CD4-positive, alpha-beta T cell treated with Interleukin-6 for 4 hours (primary cell): ENCODE data around the gene UBE2Z.
A peak's percentile ranks its signal among the peaks of the same experiment; 100 is the strongest.
"Not testable (repeated sequence)": the region's sequence is repeated elsewhere in the genome, so short reads cannot be mapped to it uniquely, and the experiment has no call there.

ENCODE experiments used
- DNase-seq: peaks from one replicate; pipeline ENCODE4 v3.0.0-alpha.2; 2020; ENCODE audit warnings: mixed read lengths

Gene UBE2Z

DNA sequence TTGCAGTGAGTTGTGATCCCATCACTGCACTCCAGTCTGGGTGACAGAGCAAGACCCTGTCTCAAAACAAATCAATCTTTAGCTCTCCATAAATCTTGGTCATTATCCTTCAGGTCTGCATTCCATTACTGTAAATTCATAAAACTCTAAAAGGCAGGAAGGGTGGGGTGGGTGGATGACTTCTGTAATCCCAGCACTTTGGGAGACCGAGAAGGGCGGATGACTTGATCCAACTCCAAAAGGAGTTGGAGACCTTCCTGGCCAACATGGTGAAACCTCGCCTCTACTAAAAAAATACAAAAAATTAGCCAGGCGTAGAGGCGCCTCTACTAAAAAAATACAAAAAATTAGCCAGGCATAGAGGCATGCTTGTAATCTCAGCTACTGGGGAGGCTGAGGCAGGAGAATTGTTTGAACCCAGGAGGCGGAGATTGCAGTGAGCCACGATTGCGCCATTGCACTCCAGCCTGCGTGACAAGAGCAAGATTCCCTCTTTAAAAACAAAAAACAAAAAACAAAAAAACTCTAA is 2.2 kb upstream of the UBE2Z start:
- DNase-seq: no peak

DNA sequence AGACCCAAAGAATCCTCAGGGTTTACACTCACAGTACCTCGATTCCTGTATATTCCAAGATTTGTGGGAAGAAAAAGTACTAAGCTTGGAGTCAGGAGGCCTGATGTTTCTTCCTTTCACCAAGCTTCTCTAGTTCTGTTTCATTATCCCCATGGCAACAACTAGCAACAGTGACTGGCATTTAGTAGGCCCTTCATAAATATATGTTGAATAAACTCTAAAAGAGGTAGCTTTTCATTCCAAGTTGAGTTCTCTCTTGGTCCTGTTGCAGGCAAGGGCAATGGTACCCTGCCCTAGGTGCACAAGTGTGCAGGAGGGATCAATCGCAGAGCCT is 527 bp upstream of the UBE2Z start:
- DNase-seq: no peak

- peak; percentile 93 for DNase-seq
These were observed 717 bp downstream of the UBE2Z start for GRCh38 chr17:48908853-48909394.

GRCh38 chr17:48909783-48910182 is 1.6 kb downstream of the UBE2Z start:
- DNase-seq: no peak

DNA sequence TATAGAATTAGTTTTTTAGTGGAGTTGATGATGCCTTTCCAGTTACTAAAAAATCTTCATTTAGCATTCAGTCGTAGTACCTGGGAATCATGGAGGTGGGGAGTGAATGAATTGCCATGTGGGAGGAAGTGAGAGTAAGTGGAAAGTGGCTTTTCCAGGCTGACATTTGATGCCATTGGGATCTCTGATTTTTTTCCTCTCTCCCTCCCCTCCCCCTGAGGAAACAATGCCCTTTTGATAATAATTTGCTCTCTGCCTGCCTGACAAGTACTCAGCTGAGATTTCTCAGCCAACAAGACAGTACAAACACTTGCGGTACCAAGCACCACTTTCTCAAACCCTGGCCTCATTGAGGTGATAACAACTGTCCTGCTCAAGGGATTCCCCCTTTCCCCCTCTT is 2.2 kb downstream of the UBE2Z start:
- no peak for DNase-seq

DNA sequence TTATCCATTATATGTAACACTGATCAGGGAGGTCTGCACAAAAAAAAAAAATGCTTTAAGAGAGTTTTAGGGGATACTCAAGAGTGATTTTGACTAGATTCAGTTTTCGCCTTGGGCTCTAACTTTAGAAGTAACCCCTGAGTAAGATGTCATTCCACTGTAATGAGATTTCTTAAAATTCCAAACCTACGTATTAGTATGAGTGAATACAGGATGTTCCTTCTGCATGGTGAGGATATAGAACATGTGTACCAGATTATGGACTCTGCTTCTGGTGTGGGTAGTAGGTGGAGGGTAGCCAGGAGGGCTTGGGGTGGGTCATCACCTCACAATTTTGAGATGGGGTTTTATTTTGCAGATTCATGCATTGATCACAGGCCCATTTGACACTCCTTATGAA is 4.3 kb downstream of the UBE2Z start:
- no peak for DNase-seq

- peak; percentile 24 for DNase-seq
These were observed 7.5 kb downstream of the UBE2Z start for GRCh38 chr17:48915459-48916282.

- no peak for DNase-seq
These were observed 17.2 kb downstream of the UBE2Z start for GRCh38 chr17:48925251-48925990.

- DNase-seq: no peak
These were observed 17.8 kb downstream of the UBE2Z start for GRCh38 chr17:48925991-48926342.

GRCh38 chr17:48927978-48928745 is 20.0 kb downstream of the UBE2Z start:
- no peak for DNase-seq

GRCh38 chr17:48928876-48929811 is 20.9 kb downstream of the UBE2Z start:
- no peak for DNase-seq

GRCh38 chr17:48929812-48930165 is 21.6 kb downstream of the UBE2Z start:
- no peak for DNase-seq

- DNase-seq: no peak
These were observed 22.2 kb downstream of the UBE2Z start for GRCh38 chr17:48930435-48930873.

DNA sequence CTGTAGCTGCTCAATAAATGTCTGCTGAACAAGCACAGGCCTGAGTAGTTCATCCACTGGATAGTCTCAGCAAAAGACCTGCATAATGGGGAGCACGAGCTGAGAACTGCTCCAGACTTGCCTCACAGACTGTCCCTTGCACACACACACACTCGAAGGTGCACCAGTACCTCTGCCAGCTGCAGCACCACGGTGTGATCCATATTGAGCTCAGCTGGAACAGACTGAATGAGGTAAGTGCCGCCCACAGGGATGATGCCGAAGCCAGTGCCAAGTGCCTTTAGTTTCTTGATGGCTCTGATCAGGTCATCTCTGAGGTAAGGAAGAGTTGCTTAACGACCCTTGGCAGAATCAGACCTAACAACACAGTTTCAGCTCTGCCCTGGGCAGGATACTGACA is 24.8 kb downstream of the UBE2Z start:
- DNase-seq: no peak

DNA sequence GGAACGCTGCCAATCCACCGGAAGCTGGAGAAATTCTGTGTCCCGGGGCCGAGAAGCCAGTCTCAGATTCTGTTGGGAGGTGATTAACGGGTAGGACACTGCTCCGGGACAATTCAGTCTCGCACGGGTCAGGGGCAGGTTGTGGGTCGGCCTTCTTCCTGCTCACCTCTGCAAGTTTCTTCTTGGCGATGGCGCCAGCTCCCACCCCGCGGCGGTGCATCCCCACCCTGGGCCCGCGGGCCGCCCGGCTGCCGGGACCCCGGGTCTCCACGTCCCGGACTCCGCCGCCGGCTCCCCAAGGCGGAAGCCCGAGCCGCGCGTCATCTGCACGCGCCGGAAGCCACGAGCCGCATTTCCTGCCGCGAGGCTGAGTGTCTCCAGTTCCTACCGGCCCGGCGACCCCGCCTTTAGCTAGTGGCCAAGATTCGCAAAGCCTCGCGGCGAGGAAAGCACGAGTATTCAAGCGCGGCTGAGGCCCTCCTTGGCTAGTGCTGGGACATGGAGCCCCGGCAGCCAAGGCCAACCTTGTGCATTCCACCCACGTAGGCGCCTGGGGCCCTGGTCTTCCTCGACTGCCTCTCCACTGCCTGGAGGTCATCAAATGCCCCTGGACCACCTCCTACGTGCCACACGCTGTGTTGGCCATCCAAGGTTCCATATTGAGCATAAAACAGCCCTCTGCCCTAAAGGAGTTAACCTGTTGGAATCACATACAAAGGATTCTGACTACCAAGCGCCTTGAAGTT is 36.5 kb downstream of the UBE2Z start, which contains the start of gene SNF8:
TSS of gene SNF8 (minus strand) at position 328 of the 746 bp plus-strand sequence. CDS start at position 220, 108 bp downstream.
- peak; percentile 91 for DNase-seq

GRCh38 chr17:48945261-48945651 is 37.0 kb downstream of the UBE2Z start:
- DNase-seq: not testable (repeated sequence)

DNA sequence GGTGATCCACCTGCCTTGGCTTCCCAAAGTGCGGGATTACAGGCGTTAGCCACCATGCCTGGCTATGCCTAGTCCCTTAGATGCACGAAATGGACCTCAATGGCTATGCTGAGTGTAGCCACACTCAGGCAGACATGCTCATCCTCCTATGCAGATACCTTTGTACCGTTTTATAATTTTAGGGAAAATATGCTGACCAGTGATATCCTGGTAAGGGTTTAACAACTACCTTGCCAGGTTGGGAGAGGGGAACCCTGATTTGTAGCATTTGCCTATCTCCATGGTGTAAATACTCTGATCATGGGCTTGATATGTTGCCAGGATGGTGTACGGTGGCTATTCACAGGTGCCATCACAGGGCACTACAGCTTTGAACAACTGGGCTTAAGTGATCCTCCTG is 43.4 kb downstream of the UBE2Z start:
- DNase-seq: no peak

GRCh38 chr17:48952904-48953303 is 44.7 kb downstream of the UBE2Z start:
- no peak for DNase-seq

DNA sequence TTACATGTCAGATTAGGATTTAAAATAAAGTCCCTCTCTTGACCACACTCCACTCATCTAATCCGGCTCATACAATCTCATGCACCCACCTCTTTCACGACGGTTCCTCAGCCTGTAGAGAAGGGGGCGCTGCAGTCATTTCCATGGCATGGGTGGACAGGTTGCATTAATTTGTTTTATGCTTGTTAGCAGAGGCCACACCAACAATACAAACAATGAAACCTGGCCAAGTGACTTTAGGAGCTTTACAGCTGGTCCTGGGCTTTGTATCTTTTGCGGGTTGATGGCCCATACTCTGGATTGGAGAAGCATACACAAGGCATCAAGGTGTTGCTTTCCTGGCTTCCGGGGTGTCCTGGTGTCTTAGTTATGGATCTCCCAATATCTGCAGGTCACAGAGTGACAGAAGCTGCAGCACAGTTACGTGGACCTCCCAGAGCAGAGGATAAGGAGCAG is 46.1 kb downstream of the UBE2Z start:
- DNase-seq: no peak

- DNase-seq: no peak
These were observed 52.8 kb downstream of the UBE2Z start for GRCh38 chr17:48960834-48961515.
